NCI-H748 (cell line): ENCODE results near the gene SIVA1.

Source experiments
- DNase-seq: peaks from one replicate; lab custom pipeline; 2025; ENCODE audit not compliant: unreplicated experiment; lab: John Stamatoyannopoulos, UW

SIVA1 gene

DNA sequence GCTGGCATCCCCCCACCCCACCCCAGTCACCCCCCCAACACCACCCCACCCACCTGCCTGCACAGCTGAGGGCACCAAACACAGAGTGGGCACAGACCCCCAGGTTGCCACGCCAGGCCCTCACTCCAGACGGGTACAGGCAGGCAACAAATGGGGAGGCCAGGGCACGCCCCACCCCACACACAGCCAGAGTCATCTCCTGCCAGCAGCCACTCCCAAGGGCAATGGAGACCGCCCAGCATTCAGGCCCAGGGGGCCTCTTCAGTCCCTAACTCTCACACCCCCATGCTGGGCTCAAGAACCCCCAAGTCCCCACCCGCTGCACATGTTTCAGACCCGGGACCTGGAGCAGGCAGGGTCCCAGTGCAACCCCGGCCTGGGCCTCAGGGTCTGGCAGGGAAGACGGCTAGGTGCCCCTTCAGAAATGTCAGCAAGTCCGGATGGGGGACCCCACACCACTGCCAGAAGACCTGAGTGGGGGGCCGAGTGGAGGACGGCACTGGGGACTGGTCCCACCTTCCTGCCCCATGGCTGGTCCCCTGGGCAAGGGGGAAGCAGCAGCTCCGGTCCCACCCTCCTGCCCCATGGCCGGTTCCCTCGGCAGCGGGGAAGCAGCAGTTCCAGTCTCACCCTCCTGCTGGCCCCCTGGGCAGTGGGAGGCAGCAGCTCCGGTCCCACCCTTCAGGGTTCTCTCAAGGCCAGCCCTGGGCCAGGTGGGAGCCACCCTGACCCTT lies 30.7 kb downstream of the SIVA1 start:
- no peak for DNase-seq

DNA sequence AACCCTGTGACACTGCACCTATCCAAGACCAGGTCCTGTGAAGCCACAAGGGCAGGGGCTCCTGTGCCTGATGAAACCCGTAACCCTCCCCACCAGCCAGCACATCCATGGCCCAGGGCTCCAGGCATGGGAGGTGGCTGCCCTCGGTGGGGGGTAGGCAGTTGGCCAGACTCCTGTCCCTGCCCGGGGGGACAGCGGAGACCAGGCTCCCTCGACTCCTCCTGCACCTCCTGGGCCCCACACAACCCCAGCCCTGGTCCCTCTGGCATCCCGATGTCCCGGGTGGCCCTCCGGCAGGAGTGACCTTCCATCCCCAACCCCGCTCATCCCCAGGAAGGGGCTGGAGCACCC lies 31.2 kb downstream of the SIVA1 start:
- no peak for DNase-seq

DNA sequence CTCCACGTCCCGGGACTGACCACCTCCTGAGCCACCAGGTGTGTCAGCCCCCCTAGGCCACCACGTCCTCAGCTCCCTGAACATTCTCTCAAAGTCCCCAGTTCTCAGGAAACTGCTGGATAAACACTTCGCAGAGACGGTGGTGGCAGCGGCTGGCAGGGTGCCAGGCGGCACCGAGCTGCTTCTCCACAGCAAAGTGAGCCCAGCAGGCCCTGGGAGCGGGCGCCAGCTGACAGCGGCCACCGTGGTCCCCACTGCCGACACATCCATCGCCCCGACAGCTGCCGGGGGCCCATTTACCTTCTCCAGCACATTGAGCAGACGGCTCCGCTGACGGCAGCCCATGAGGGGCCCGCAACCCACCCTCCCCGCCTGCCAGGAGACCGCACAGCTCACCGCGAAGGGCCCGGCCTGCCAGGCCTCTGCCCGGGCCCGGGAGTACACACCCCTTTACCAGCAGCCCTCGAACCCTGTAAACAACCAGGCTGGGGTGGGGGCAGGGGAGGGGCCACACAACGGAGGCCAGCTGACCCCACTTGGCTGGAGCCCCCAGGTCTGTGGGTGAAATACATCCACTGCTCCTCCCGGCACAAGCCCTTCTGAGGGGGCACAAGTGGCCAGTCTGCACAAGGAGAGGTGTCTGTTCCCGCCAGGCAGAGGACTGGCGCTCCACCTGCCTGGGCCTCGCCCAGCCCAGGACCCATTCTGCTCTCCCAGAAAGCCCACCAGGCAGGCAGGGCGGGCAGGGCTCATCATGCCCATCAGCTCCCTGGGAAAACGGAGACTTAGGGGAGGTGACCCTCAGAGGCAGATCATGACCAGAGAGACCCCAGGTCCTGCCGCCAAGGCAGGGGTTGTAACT lies 32.1 kb downstream of the SIVA1 start:
- DNase-seq = peak; percentile 29

DNA sequence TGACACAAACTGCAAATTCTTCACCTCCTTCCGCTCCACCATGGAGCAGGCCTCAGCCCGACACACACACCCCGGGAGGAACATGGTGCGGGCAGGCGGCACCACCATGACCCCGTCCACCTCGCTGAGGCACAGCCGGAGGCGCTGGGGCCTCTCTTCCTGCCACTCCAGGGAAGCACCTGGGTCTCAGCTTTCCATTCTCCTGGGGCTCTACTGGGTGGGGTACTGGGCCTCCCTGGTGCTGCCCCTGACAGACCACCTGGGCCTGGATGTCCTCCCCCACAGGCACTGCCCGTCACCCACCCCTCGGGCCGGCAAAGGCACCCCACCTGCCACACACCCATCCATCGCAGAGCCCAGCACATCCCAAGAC lies 32.7 kb downstream of the SIVA1 start:
- no peak for DNase-seq

DNA sequence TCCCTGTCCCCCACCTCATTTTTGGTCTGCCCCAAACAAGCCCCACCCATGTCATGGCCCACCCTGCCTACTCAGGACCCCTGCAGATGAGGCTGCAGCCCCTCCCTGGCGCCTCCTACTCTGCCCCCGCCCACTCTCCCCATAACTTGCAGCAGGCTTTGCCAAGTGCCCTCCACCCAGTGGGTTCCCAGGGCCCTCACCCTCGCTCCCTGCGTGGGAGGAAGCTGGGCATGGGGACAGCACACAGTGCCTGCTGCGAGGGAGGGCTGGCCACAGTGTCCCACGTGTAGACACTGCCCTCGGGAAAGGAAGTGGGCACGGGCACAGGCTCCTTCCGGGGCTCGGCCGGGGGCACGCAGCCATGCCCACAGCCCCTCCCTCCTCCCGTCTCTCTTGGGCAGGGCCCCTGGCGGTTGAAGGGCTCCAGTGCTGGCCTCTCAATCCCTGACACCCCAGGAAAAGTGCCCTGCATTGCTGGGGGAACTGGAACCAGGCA lies 33.2 kb downstream of the SIVA1 start:
- DNase-seq = no peak

DNA sequence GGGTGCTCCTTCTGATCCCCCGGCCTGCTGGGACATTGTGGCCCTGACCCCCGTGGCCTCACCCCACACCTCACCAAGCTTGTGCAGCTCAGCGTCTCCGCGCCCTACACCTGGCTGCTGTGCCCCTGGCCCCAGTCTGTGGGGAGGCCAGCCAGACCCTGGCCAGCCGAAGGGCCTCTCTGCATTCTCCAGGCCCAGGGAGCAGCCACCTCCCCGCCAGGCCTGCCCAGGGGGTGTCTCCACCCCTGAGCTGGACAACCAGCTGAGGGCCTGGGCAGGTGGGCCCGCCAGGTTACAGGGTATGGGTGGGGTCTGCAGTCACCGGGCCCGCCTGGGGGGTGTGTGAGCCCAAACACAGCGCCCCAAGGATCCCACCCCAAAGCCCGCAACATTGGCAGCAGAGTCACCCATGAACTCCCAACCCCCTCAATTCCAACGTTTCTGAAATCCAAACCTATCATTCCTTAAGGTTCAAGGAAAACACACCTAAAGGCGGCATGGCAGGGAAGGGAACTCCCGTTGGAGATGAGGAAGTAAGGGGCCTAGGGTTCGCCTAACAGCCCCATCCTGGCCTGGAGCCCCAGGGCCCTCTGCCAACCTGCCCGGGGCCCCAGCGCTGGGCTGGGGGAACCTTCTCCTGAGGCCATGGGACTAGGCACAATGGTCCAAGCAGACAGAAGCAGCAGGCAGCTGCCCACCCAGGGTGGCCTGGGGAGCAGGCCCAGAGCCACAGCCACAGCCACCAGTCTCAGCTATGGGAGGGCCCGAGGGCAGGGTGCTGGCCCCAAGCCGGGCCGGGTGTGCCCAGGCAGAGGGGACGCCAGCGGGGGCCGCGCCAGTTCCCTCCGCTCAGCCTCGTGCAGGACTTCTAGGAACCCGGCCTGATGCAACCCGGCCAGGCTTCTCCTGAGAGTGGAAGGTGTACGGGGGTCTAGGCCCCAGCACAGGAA lies 34.1 kb downstream of the SIVA1 start:
- DNase-seq = no peak

DNA sequence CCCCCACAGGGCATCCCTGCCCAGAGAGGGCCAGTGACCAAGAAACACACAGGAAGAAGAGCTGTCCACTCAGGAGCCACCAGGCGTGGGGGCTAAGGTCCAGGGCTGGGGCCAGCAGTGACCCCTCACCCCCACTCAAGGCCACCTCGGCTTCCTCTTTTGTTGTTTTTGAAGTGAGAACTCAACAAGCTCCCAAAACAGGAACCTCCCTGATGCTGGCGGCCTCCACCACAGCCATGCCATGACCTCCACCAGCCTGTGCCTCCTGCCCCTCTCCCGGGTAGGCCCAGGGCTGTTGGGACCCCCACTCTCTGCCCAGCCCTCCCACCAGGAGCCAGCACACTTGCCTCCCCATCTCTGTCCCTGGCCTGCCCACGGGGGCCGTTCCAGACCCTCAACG lies 34.8 kb downstream of the SIVA1 start:
- DNase-seq = no peak

DNA sequence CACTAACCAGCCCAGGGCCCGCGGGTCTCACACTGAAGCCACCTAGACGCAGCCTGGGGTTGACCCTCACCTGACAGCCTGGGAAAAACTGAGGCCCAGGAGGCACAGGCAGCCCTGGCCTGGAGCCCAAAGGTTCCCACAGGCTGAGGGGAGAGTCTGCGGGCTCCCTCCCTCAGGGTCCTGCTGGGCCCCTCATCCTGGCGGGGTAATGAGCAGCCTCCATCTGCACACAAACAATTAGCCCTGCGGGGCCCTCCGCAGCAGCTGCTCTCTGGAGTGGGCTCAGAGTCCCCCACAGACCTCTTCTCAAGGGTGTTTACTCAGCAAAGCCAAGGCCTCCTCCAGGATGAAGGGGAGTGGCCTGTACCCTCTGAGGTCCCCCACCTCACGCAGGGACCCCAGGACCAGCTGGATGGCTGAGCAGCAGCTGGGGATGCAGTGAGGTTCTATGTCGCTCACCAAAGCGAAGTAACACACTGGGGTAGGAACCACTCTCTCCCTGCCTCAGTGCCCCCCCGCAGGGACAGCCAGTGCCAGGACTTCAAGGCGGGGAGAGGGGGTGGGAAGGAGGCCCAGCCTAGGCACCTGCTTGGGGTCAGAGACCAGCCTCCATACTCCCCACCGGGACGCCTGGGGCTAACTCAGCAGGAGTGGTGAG lies 35.3 kb downstream of the SIVA1 start:
- DNase-seq = peak; percentile 38

DNA sequence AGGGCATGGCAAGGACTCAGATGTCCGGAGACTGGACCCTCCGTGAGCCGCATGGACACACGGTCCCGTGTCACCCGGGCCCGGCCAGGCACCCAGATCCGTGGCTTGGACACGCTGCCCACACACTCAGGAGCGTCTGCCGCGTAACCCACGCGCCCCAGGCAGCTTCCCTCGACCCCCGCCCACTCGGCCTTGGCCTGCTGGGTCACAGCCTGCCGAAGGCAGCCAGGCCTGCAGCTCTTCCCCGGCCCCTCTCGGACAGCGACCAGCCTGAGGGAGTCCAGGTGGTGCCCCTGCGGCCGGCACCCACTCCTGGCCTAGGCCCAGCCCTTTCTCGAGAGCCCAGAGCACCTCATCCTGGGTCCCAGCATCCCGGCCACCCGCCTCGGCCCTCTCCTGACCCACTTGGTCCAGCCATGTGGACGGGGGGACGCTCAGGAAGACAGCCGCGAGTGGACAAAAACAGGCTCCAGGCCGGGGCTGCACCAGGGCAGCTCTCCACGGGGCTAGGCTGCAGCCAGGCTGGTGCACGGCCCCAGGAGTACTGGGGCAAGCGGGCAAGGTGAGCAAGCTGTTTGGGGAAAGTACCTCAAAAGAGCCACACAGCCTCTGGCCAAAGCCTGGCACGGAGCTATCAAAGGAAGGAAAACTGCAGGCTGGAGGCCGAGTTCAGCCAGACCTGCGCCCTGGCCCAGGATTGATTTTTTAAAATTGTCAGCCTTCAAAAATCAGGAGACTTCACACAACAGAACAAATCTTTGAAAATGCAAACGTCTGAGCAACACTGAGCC lies 36.1 kb downstream of the SIVA1 start:
- no peak for DNase-seq

DNA sequence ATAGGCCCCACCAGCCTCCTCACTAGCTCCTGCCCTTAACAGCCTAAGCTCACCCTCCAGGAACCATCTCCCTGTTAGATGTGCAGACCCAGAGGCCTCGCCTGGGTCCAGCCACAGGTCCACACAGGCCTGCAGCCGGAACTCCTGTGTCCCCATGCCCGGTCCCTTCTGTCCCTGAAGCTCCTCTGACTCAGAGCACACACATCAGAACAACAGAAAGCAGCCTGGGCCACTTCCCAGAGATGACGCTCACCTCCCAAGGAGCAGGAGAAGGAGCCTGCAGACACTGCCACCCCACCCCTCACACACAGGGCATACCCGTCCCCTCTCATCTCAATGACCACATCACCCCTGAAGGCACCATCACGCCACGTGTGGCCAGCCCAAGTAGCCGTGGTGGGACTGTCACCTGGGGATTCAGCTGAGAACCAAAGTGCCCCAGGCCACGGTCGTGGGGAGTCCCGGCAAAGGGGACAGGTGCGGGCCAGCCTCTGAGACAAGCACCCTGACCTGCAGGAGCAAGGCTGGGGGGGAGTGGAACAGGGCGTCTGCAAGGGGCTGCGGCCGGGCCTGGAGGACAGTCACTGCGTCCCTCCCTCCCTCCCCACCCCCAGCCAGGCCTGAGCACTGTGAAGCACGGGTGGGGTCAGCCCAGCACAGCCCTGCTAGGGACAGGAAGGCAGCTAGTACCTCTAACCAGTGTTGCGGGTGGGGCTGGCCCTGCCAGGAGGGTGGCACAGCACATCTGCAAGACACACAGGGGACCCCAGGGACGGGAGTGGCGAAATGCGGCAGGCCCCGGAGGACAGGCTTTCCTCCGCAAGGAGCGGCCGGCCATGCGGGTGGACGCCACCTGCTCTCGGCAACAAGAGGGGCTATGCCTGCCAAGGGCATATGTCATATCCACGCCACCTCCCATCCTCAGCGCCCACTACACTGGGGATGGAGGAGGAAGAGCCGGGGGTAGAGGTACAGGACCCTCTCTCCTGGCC lies 37.1 kb downstream of the SIVA1 start:
- no peak for DNase-seq

DNA sequence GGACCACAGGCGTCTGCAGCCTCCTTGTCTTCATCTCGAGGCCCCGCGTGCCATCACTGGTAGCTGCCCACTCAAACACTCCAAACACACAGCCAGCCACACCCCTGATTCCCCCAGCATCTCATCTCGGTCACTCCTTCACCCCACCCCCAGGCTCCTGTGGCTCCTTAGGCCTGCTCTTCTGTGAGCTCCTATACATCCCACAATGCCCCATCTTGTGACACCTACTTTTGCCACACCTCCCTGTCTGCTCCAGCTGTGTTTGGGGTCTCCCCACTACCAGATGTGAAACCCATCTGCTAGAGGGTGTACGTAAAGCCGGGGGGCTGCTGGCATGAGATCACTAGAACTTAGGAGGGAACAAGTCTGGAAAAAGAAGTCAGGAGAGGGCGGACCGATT lies 38.5 kb downstream of the SIVA1 start:
- DNase-seq = no peak

DNA sequence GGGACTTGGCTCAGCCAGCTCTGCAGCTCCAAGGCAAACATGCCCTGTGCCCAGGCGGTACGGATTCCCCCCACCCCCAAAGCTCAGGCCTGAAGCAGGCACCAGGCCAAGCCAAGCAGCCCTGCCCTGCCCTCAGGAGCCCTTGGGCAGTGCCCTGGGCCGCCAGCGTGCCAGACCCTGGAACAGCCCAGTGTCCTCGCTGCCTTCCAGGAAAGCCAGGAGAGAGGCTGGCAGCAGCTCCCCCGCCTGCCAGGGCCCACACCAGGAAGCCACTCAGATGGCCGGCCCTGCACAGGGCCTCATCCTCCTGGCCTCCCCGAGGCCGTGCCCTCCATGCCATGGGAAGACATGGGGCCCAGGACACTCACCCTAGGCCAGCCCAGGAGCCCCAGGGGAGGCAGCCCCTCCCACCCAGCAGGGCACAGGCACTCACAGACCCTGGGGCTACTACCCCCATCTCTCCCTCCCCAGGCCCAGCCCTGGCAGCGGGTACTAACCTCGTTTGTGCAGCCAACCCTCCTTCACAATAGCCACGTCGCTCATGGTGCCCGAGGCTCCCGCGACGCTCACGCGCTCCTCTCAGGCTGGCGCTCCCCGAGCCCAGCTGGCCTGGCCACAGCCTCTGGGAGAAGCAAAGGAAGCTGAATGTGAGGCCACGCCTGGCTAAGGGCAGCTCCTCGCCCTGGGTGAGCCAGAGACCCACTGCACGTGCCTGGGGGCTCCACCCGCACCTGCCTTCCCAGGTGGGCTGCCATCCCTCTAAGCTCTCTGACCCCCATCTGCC lies 39.3 kb downstream of the SIVA1 start:
- peak; percentile 48 for DNase-seq

DNA sequence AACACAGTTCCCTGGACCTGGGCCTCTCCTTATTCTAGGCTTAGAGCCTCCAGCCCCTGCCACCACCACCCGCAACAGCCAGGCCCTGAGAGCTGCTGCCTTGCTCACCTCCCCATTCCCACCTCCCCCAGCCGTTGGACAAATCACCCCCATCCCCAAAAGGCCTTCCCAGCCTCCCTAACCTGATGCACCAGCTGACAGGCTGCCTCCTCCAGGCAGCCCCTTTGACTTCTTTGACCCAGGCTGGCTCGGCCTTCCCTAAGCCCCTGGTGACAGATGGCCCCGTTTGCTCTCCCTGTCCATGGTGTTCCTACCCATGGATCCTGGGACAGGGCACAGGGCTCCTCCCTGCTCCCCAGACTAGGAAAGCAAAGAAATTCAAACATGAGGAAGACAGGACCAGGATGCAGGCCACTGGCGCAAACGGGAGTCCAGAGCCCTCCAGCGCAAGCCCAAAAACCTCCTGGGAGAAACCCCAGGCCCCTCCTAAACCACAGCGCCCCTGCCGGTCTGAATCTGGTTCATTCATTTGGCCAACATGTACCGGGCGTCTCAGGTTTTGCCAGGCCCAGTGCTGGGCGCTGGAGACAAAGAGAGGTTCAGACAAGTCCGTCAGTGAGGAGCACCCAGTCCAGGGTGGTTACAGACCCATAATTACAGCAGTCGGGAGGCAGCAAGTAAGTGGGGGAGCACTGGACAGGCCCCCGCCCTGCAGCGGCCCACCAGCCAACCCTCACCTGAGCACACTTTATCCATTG lies 40.2 kb downstream of the SIVA1 start:
- DNase-seq = no peak

DNA sequence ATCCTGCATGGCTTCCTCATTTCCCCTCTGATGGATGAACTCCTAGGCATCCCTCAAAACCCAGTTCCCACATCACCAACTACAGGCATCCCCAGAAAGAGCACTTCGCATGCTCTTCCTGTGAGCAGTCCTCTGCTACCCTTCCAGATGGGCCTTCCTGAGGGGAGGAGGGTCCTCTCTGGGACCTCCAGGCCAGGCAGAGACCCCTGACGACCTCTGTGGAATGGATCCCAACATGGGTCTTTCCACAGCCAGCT lies 40.7 kb downstream of the SIVA1 start:
- no peak for DNase-seq

DNA sequence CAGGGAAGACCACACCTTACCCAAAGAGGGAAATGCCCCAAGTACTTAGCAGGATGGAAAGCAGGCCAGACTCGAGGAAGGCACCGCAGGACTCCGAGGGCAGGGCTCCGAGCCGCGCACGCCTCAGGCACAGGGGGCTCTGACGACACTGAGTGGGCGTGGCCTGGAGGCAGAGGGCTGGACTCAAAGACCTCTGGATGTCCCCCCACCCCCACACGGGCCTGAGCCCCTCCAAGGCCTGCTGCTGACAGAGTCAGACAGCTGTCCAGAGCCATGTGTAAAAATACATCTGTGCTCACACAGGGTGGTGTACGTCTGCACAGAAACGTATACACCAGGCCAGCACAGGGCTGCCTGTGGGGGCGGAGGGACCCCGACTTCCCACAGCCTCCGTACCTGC lies 41.2 kb downstream of the SIVA1 start:
- peak; percentile 37 for DNase-seq

DNA sequence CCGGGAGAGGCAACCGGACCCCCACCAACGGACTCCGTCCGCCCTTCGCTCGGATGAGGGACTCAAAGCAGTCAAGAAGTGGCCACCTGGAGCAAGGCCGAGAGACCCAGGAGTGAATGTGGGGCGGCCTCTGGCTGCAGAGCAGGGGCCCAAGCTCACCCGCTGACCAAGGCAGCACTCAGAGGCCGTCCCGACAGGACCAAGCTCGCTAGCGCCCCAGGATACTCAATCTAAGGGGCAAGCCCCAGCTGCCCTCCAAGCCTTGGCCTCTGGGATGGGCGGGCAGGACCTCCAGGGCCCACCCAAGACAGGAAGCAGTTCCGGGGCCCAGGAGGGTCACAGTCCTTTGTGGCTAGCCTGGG lies 41.7 kb downstream of the SIVA1 start:
- peak; percentile 26 for DNase-seq

DNA sequence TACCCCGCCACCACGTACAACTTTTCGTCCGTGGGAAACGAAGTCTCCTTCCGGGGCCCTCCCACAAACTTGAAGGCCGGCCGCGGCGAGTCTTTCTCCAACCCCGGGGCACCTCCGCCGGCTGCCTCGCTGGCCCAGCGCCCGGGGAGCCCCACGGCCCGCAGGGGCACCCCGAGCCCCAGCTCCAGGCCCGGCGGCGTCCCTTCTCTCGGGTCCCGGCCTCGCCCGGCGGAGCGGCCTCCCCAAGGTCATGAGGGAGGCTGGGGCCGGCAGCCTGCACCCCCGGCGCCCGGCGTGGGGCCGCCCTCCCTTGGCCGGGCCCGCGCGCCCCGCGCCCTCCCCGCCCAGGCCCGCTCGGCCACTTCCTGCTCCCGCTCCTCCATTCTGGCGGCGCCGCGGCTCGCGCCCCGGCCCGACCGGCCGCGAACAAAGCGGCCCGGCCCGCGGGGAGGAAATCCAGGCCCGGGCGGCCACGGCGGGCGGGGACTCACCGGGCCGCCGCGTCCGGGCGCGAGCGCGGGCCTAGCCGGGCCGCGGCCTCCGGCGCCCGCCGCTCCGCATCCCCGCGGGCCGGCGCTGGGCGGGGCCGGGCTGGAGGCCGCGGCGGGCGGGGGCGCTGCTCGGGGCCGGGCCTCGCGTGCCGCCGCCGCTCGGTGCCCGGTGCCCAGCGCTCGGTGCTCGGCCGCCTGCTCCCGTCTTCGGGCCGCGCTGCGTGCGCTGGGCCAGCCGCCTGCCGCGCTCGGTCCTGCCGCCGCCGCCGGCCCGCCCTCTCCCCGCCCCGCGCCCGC lies 42.2 kb downstream of the SIVA1 start, which contains the start of gene AKT1:
AKT1 (minus strand) TSS at position 756 of the 788 bp plus-strand sequence. CDS start 3,105 bp downstream, outside the sequence.
- peak; percentile 47 for DNase-seq
